22Rv1 (cell line): ENCODE results near the gene UGT2B7.

Experiments used
- H3K27ac ChIP-seq: fragments of 450-650 bp; 2 replicates; pipeline ENCODE4 v1.5.1; 2017
- ZFX ChIP-seq: fragments of 450-650 bp; IDR thresholded peaks from 2 replicates; pipeline ENCODE4 v1.6.1; 2017; ENCODE audit warnings: antibody characterized with exemption, borderline replicate concordance
- TF ChIP-seq, protein P1 (sequence below): fragments of 450-650 bp; IDR thresholded peaks from 2 replicates; pipeline ENCODE4 v1.5.1; 2017; ENCODE audit warnings: mild to moderate bottlenecking

UGT2B7 gene

DNA sequence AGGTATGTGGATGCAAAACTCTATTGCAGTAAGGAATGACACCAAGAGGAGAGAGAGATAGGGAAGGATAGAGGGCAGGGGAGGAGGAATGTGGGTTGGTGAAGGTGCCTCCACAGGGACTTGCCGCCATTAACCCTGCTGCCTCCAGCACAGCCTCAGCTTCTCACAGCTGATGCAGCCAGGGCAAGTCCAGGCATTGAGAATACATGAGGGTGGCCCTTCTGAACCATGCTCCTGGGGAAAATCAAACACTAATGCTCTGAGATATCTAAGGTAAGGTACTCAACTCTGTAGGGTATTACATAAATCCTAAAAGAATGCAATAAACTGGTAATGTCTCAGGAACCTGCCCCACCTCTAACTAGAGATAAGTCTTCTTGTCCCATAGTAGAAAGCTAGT lies 28.7 kb downstream of the UGT2B7 start:
- no peak overlapping the region for H3K27ac ChIP-seq
- TF ChIP-seq ZFX = no peak
- TF ChIP-seq, protein P1, sequence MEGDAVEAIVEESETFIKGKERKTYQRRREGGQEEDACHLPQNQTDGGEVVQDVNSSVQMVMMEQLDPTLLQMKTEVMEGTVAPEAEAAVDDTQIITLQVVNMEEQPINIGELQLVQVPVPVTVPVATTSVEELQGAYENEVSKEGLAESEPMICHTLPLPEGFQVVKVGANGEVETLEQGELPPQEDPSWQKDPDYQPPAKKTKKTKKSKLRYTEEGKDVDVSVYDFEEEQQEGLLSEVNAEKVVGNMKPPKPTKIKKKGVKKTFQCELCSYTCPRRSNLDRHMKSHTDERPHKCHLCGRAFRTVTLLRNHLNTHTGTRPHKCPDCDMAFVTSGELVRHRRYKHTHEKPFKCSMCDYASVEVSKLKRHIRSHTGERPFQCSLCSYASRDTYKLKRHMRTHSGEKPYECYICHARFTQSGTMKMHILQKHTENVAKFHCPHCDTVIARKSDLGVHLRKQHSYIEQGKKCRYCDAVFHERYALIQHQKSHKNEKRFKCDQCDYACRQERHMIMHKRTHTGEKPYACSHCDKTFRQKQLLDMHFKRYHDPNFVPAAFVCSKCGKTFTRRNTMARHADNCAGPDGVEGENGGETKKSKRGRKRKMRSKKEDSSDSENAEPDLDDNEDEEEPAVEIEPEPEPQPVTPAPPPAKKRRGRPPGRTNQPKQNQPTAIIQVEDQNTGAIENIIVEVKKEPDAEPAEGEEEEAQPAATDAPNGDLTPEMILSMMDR = no peak

- TF ChIP-seq, protein P1 = no peak
- no peak for TF ChIP-seq ZFX
- no peak overlapping the region for H3K27ac ChIP-seq
These were observed 29.8 kb downstream of the UGT2B7 start for GRCh38 chr4:69126024-69126423.

DNA sequence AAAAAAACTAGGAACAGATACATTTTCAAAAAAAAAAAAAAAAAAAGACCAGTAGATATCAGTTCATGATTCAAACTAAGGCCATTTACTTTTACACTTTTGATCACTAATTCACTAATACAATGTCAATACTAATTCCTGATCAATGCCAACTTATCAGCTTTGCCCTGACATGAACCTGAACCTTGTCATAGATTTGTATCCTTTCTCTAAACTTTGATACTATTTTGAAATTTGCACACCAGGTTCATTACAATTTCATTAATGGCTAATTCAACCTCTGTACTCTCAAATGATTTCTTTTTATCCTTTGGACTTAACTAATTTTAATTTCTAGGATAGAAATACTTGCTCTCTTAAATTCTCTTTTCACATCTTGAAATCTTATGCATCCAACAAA lies 37.7 kb downstream of the UGT2B7 start:
- no peak overlapping the region for H3K27ac ChIP-seq
- TF ChIP-seq ZFX = no peak
- TF ChIP-seq, protein P1 = no peak

GRCh38 chr4:69134471-69134870 lies 38.2 kb downstream of the UGT2B7 start:
- TF ChIP-seq, protein P1 = no peak
- TF ChIP-seq ZFX = no peak

GRCh38 chr4:69141320-69141719 lies 45.0 kb downstream of the UGT2B7 start:
- no peak for TF ChIP-seq ZFX
- TF ChIP-seq, protein P1 = no peak

More at GRCh38 chr4:69134471-69134870, 38.2 kb downstream of the UGT2B7 start:
- no peak overlapping the region for H3K27ac ChIP-seq

DNA sequence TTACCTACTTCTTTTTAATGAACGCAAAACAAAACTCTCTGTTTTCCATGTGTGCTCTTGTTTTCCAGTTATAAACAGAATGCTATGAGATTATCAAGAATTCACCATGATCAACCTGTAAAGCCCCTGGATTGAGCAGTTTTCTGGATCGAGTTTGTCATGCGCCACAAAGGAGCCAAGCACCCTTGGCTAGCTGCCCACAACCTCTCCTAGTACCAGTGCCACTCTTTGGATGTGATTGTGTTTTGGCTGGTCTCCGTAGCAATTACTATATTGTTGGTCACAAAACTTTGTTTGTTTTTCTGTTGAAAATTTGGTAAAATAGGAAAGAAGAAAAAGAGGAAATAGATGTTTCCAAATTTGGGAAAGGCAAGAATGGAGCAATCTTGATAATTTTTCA lies 51.1 kb downstream of the UGT2B7 start:
- TF ChIP-seq ZFX = no peak
- TF ChIP-seq, protein P1 = no peak
- H3K27ac ChIP-seq = no peak overlapping the region

More at GRCh38 chr4:69141320-69141719, 45.0 kb downstream of the UGT2B7 start:
- H3K27ac ChIP-seq = no peak overlapping the region

GRCh38 chr4:69154021-69154420 lies 57.7 kb downstream of the UGT2B7 start:
- TF ChIP-seq, protein P1 = no peak
- TF ChIP-seq ZFX = no peak
- H3K27ac ChIP-seq = no peak overlapping the region
